HepG2 (cell line): Measurements from ENCODE around the gene HS6ST1. TPM values are rescaled to one million over a fixed set of nuclear protein-coding genes. Genes with fewer than 3 reads are reported as not detected.

Experiments
- ATF2 ChIP-seq: sonication (generic); formaldehyde crosslinking; IDR thresholded peaks from 2 replicates; pipeline ENCODE4 v1.4.0; 2020; ENCODE audit warnings: missing genetic modification reagents
- ETV5 ChIP-seq: IDR thresholded peaks from 2 replicates; pipeline ENCODE4 v1.6.1; 2018; ENCODE audit warnings: missing biosample characterization, missing genetic modification reagents, inconsistent platforms, borderline replicate concordance
- JARID2 ChIP-seq: sonication (generic); formaldehyde crosslinking; IDR thresholded peaks from 2 replicates; pipeline ENCODE4 v1.8.1; 2023; ENCODE audit warnings: missing genetic modification reagents, inconsistent platforms; ENCODE audit not compliant: insufficient replicate concordance
- MTA1 ChIP-seq: sonication (generic); formaldehyde crosslinking; IDR thresholded peaks from 2 replicates; pipeline ENCODE4 v1.4.0; 2020; ENCODE audit warnings: missing genetic modification reagents, mild to moderate bottlenecking, borderline replicate concordance
- NFYB ChIP-seq: sonication (generic); formaldehyde crosslinking; IDR thresholded peaks from 2 replicates; pipeline ENCODE4 v1.4.0; 2020; ENCODE audit warnings: missing genetic modification reagents
- PAF1 ChIP-seq: IDR thresholded peaks from 2 replicates; pipeline ENCODE4 v1.6.1; 2016; ENCODE audit warnings: missing genetic modification reagents, missing compliant biosample characterization
- POLR2G ChIP-seq: fragments of 200-400 bp; formaldehyde crosslinking; IDR thresholded peaks from 2 replicates; pipeline ENCODE4 v1.6.1; 2018; ENCODE audit warnings: mild to moderate bottlenecking, low read depth, low read length, moderate library complexity
- RFXANK ChIP-seq: IDR thresholded peaks from 2 replicates; pipeline ENCODE4 v1.6.1; 2016
- SALL1 ChIP-seq: sonication (generic); formaldehyde crosslinking; IDR thresholded peaks from 2 replicates; pipeline ENCODE4 v1.8.0; 2022; ENCODE audit warnings: mild to moderate bottlenecking, missing genetic modification reagents
- ZBTB1 ChIP-seq: sonication (generic); formaldehyde crosslinking; IDR thresholded peaks from 2 replicates; pipeline ENCODE4 v1.4.0; 2020; ENCODE audit warnings: missing genetic modification reagents, borderline replicate concordance
- ZFP36L2 ChIP-seq: sonication (generic); formaldehyde crosslinking; IDR thresholded peaks from 2 replicates; pipeline ENCODE4 v1.4.0; 2020; ENCODE audit warnings: missing genetic modification reagents
- ZNF335 ChIP-seq: sonication (generic); formaldehyde crosslinking; IDR thresholded peaks from 2 replicates; pipeline ENCODE4 v1.4.0; 2020; ENCODE audit warnings: missing genetic modification reagents
- ZNF33B ChIP-seq: sonication (generic); formaldehyde crosslinking; IDR thresholded peaks from 2 replicates; pipeline ENCODE4 v1.5.1; 2020; ENCODE audit warnings: mild to moderate bottlenecking, missing genetic modification reagents
- ZNF580 ChIP-seq: IDR thresholded peaks from 2 replicates; pipeline ENCODE4 v1.6.1; 2016; ENCODE audit warnings: low read depth, borderline replicate concordance
- ZNF660 ChIP-seq: sonication (generic); formaldehyde crosslinking; IDR thresholded peaks from 2 replicates; pipeline ENCODE4 v1.5.1; 2020; ENCODE audit warnings: mild to moderate bottlenecking, low read depth, missing genetic modification reagents, borderline replicate concordance
- ZSCAN21 ChIP-seq: sonication (generic); formaldehyde crosslinking; IDR thresholded peaks from 2 replicates; pipeline ENCODE4 v1.8.0; 2022; ENCODE audit warnings: mild to moderate bottlenecking, missing genetic modification reagents, moderate library complexity, borderline replicate concordance
- polyA plus RNA-seq, 8 experiments: library from polyadenylated mRNA; depleted of rRNA in 3 of 8; stranded (reverse) in 7 of 8; unstranded in 1 of 8; fragments of >200 nt; fragmentation: Illumina TruSeq in 4 of 8; extraction: Trizol in 4 of 8; gene quantifications; 2 replicates each; pipeline versions ENCODE4 v1.2.1 to v1.2.3, GENCODE V29; 2011 to 2016; ENCODE audit warnings: low read depth in 4 of 8, missing spikeins in 1 of 8, mixed read lengths in 1 of 8; ENCODE audit not compliant: insufficient read depth in 1 of 8
- total RNA-seq, 5 experiments: library from RNA; depleted of rRNA; stranded (reverse); fragments of >200 nt; fragmentation: Illumina TruSeq; extraction: Trizol; gene quantifications; 2 replicates each; pipeline ENCODE4 v1.2.3, GENCODE V29; 2016; ENCODE audit warnings: low read depth in 1 of 5
- TF ChIP-seq, protein P1 (sequence below): sonication (generic); formaldehyde crosslinking; IDR thresholded peaks from 2 replicates; pipeline ENCODE4 v1.4.0; 2020; ENCODE audit warnings: mild to moderate bottlenecking, missing genetic modification reagents
- TF ChIP-seq, protein P2 (sequence below): sonication (generic); formaldehyde crosslinking; conservative IDR thresholded peaks from 2 replicates; pipeline ENCODE4 v1.4.0; 2020; ENCODE audit warnings: mild to moderate bottlenecking, missing genetic modification reagents, moderate library complexity

The HS6ST1 gene
- total and polyA plus RNA-seq, 2 of the 13 experiments (the other 11 are each of a cell fraction or from before 2014, with no cell fraction given): 34.5 to 84.6 TPM

- TF ChIP-seq ZNF660: no peak
- TF ChIP-seq ETV5 (CRISPR knock-in tag): peak; percentile 32; the same call in 1 of the 2 replicates
- TF ChIP-seq, protein P1, sequence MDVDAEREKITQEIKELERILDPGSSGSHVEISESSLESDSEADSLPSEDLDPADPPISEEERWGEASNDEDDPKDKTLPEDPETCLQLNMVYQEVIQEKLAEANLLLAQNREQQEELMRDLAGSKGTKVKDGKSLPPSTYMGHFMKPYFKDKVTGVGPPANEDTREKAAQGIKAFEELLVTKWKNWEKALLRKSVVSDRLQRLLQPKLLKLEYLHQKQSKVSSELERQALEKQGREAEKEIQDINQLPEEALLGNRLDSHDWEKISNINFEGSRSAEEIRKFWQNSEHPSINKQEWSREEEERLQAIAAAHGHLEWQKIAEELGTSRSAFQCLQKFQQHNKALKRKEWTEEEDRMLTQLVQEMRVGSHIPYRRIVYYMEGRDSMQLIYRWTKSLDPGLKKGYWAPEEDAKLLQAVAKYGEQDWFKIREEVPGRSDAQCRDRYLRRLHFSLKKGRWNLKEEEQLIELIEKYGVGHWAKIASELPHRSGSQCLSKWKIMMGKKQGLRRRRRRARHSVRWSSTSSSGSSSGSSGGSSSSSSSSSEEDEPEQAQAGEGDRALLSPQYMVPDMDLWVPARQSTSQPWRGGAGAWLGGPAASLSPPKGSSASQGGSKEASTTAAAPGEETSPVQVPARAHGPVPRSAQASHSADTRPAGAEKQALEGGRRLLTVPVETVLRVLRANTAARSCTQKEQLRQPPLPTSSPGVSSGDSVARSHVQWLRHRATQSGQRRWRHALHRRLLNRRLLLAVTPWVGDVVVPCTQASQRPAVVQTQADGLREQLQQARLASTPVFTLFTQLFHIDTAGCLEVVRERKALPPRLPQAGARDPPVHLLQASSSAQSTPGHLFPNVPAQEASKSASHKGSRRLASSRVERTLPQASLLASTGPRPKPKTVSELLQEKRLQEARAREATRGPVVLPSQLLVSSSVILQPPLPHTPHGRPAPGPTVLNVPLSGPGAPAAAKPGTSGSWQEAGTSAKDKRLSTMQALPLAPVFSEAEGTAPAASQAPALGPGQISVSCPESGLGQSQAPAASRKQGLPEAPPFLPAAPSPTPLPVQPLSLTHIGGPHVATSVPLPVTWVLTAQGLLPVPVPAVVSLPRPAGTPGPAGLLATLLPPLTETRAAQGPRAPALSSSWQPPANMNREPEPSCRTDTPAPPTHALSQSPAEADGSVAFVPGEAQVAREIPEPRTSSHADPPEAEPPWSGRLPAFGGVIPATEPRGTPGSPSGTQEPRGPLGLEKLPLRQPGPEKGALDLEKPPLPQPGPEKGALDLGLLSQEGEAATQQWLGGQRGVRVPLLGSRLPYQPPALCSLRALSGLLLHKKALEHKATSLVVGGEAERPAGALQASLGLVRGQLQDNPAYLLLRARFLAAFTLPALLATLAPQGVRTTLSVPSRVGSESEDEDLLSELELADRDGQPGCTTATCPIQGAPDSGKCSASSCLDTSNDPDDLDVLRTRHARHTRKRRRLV (CRISPR knock-in tag): 0 out of 2 replicates have a peak, but pooled peaks have one; percentile 74
- no peak for TF ChIP-seq ZNF335
- TF ChIP-seq RFXANK: no peak; the same call in 1 of the 2 replicates
- peak; percentile 86 for TF ChIP-seq POLR2G
- TF ChIP-seq, protein P2, sequence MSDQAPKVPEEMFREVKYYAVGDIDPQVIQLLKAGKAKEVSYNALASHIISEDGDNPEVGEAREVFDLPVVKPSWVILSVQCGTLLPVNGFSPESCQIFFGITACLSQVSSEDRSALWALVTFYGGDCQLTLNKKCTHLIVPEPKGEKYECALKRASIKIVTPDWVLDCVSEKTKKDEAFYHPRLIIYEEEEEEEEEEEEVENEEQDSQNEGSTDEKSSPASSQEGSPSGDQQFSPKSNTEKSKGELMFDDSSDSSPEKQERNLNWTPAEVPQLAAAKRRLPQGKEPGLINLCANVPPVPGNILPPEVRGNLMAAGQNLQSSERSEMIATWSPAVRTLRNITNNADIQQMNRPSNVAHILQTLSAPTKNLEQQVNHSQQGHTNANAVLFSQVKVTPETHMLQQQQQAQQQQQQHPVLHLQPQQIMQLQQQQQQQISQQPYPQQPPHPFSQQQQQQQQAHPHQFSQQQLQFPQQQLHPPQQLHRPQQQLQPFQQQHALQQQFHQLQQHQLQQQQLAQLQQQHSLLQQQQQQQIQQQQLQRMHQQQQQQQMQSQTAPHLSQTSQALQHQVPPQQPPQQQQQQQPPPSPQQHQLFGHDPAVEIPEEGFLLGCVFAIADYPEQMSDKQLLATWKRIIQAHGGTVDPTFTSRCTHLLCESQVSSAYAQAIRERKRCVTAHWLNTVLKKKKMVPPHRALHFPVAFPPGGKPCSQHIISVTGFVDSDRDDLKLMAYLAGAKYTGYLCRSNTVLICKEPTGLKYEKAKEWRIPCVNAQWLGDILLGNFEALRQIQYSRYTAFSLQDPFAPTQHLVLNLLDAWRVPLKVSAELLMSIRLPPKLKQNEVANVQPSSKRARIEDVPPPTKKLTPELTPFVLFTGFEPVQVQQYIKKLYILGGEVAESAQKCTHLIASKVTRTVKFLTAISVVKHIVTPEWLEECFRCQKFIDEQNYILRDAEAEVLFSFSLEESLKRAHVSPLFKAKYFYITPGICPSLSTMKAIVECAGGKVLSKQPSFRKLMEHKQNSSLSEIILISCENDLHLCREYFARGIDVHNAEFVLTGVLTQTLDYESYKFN (CRISPR knock-in tag): peak; percentile 57
- peak; percentile 89; the same call in 1 of the 2 replicates for TF ChIP-seq ZNF580 (CRISPR knock-in tag)
- TF ChIP-seq SALL1 (CRISPR knock-in tag): peak; percentile 82
- peak; percentile 88 for TF ChIP-seq MTA1 (CRISPR knock-in tag)
- TF ChIP-seq ZNF33B (CRISPR knock-in tag): peak; percentile 89
- no peak for TF ChIP-seq ZBTB1 (CRISPR knock-in tag)
- TF ChIP-seq JARID2 (CRISPR knock-in tag): peak; percentile 47
- peak; percentile 69; the same call in 1 of the 2 replicates for TF ChIP-seq ZSCAN21 (CRISPR knock-in tag)
- TF ChIP-seq PAF1 (CRISPR knock-in tag): no peak
- peak; percentile 48; the same call in 1 of the 2 replicates for TF ChIP-seq ATF2 (CRISPR knock-in tag)
- TF ChIP-seq ZFP36L2 (CRISPR knock-in tag): 0 out of 2 replicates have a peak, but pooled peaks have one; percentile 12
- peak; percentile 19; the same call in 1 of the 2 replicates for TF ChIP-seq NFYB (CRISPR knock-in tag)
Measured at GRCh38 chr2:128232965-128233789, 85.5 kb downstream of the HS6ST1 start (continued).
